Mucosa of gallbladder (tissue), 1 donor: ENCODE measurements around the gene TMA7B. TPM values are rescaled to one million over a fixed set of nuclear protein-coding genes. Genes with fewer than 3 reads are reported as not detected.
A peak's percentile ranks its signal among the peaks of the same experiment; 100 is the strongest.

Experiments
- DNase-seq: peaks from one replicate; pipeline ENCODE4 v3.0.0-alpha.2; 2020; ENCODE audit warnings: low spot score
- total RNA-seq: library from RNA; stranded (reverse); gene quantifications from one replicate; pipeline ENCODE4 v1.2.1, GENCODE V29; 2021
- donor health status: DM: no; HTN: no; CAD: no.

TMA7B gene
- total RNA-seq, 1 donor from 2014 or later: 0.66 TPM

- no peak for DNase-seq
Measured at GRCh38 chr22:39952347-39952746, 7.8 kb upstream of the TMA7B start.

DNA sequence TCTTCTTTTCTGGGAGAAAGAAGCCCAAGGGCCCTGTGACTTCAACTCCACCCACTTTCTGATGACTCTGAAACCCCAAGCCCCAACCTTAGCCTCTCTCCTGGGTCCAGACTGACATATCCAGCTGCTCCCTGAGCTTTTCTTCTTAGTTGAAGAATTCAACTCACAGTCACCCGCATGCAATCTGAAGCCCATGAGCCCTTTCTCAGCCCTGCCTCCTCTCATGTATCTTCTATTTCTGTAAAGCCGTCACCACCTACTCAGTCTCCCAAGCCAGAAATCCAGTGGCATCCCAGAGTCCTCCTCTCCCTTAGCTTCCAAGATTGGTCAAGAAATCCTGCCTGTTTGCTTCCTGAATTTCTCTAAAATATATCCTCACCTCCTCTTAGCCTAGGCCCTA is 7.1 kb upstream of the TMA7B start:
- DNase-seq: no peak

- no peak for DNase-seq
Measured at GRCh38 chr22:39954584-39955055, 5.6 kb upstream of the TMA7B start.

- DNase-seq: no peak
Measured at GRCh38 chr22:39955675-39956074, 4.5 kb upstream of the TMA7B start.

DNA sequence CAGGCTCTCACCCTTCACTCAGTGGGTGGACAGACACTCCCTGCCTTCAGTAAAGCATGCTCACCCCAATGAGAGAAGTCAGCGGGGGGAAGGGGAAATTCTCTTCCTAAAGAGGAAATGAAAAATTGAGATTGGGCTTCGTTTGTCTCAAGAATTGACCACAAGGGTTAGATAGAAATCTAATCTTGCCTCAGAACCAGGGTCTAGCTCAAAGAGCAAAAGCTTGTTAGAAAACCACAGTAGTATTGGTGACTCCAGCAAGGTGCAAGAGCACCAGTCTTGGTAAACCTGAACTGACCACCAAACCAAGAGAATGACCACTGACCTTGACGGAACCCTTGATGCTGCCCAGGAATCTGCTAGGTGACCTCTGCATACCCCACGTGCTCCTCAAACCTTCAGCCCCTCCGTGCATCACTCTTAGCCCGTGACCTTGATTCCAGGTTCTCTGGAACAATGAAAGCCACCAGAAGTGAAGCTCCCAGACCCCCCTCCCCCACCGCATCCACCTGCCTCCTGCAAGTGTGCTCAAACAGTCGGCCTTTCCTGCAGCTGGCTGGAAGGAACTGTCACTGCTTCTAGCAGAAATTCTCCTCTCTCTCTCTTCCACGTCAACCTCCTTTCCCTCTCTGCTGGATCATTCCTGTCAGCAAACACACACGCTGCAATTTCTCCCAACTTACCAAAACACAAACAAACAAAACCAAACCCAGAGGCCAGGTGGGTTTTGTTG is 3.1 kb upstream of the TMA7B start:
- DNase-seq: no peak

GRCh38 chr22:39958009-39958711 is 2.0 kb upstream of the TMA7B start:
- no peak for DNase-seq

DNA sequence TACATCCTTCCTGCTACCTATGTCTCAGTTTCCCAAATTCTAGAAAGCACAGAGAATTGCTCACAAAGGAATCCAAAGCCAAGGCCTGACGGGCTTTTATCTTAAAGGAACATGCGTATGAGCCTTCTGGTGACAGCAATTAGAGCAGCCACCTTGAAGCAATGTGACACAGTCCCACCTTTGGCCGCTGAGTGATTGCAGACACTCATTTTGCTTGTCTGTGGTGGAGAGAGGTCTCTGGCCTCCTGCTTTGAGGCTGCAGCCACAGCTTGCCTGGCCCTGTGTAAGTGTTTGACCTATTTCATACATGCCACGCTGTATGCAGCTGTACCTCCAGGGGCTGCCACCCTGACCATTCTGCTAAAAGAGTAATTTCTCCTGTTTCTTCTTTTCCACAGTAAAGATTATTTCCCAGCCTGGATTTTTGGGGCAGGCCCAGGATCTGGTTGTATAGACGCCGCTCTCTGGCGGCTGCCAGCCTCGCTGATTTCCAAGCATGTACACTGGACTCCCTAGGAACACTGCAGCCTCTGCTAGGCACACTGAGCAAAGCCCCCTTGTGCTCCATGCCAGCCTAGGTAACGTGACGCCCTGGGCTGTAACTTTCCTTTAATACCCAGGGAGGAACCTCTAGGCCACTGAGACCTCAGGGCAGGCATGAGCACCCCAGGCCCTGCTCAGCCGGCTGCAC is 1.1 kb upstream of the TMA7B start:
- DNase-seq: no peak

- peak; percentile 34 for DNase-seq
Measured at GRCh38 chr22:39960791-39961746, 872 bp downstream of the TMA7B start.

- no peak for DNase-seq
Measured at GRCh38 chr22:39962071-39962470, 1.9 kb downstream of the TMA7B start.

DNA sequence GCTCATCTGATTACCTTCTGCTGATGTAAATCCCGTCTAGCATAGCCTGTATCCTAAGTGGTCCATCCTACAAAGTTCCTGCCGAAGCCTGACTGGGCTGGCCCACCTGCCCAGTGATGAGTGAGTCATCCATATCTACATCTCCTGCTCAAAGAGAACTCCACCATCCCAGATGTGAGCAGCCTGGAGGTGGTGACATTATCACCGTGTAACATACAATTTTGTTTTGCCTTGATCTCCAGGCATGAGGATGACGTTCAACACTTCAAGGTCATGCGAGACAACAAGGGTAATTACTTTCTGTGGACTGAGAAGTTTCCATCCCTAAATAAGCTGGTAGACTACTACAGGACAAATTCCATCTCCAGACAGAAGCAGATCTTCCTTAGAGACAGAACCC is 5.6 kb downstream of the TMA7B start:
- DNase-seq: no peak

- DNase-seq: no peak
Measured at GRCh38 chr22:39966470-39966869, 6.3 kb downstream of the TMA7B start.

DNA sequence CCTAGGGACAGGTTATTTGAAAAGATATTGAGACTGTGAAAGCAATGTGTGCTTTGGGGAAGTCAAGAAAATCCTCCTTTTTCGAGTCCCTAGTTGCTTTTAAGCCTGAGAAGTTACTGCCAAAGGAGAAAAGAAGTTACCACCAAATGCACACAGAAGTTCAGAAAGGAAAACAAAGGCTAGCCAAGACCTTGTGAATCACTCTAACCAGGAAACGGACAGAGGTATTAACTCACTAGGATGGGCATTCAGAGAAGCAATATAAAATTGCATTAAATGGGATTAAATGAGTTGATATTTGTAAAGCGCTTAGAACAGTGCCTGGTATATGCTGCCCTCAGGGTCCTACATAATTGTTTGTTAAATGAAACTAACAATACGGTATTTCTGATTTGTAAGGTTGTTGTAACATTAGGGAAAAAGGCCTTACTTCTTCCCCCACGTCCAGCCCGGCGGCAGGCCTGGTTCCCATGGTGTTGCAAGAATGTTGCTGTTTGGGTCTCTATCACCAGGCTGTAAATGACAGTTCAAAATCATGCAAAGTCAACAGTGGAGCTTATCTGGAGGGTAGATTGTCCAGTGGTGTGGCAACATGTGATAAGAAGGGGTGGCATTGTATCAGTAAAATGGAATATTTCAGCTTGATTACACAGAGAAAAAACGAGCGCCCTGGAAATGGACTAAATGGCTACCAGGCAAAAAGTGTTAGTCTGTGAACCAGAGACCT is 7.1 kb downstream of the TMA7B start:
- no peak for DNase-seq

GRCh38 chr22:39967996-39968972 is 8.1 kb downstream of the TMA7B start:
- DNase-seq: peak; percentile 14

DNA sequence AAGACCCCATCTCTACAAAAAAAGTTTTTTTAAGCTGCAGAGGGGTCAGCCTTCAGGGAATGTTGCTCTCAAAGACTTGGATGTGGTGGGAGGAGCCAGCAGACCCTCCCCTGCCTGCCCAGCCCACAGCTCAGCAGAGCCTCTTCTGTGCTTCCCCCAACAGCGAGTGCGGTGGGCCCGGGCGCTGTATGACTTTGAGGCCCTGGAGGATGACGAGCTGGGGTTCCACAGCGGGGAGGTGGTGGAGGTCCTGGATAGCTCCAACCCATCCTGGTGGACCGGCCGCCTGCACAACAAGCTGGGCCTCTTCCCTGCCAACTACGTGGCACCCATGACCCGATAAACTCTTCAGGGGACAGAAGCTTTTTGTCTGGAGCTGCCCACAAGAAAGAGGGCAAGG is 10.5 kb downstream of the TMA7B start:
- DNase-seq: no peak

DNA sequence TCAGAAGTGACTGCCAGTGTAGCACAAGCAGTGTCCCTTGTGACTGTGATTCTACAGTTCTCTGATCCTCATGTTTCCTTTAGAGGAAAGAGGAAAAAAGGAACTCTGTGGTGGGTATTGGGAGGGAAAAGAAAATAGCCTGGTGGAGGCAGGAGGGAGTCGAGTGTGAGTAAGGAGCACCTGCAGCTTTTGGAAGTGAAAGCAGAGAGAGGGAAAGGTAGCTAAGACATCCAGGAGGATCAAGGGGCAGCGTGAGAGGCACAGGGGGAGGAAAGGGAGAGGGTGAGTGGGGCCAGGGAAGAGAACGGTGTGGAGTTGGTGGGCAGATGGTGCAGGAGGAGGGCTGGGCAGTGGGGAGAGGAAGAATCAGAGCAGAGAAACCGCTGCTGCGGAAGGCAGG is 12.4 kb downstream of the TMA7B start:
- DNase-seq: no peak

GRCh38 chr22:39973656-39974055 is 13.5 kb downstream of the TMA7B start:
- DNase-seq: no peak

DNA sequence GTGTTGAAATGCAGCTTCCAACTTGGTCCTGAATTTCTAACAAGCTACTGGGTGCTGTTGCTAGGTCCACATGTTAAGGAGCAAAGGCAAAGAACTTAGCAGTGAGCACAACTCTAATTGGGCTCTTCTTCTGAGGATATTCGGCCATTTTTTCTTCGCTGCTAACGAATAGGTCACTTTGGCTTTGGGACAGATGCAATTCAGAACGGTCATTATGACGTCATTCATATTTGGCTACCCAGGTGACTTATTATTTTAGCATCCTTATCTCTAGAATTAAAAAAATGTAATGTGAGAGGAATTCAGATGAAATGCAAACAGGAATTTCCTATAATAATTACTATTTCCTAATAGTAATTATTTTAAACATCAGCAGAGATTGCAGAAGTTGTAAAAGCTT is 13.9 kb downstream of the TMA7B start:
- DNase-seq: no peak

DNA sequence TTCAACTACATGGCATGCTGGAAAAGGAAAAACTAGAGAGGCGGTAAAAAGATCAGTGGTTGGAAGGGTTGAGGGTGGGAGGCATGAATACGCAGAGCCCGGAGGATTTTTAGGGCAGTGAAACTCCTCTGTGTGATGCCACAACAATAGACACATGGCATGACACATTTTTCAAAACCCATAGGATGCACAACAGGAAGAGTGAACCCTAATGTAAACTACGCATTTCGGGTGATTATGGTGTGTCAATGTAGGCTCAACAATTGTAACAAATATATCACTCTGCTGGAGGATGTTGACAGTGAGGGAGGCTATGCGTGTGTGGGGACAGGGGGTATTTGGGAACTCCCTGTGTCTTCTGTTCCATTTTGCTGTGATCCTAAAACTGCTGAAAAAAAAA is 18.9 kb downstream of the TMA7B start:
- DNase-seq: no peak

GRCh38 chr22:39979458-39979857 is 19.3 kb downstream of the TMA7B start:
- no peak for DNase-seq

DNA sequence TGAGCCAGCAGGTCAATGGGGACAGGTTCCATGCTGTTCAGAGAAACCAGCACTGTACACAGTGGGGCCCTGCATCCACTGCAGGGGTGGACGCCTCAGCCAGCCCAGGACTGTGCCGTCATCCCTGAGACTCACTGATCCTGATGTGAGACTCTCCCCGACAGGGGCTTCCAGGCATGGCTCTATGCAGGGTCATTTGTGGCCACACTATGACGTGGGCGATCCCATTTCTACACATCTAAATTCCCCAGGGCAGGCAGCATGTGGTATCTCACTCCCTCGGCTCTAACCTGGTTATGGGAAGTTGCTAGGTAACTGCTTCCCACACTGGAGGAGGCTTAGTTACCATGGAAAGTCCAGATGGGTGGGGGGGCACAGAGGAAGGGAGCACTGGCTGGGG is 20.4 kb downstream of the TMA7B start:
- DNase-seq: no peak
